ENCODE measurements around the gene BMPR1A.

DNA sequence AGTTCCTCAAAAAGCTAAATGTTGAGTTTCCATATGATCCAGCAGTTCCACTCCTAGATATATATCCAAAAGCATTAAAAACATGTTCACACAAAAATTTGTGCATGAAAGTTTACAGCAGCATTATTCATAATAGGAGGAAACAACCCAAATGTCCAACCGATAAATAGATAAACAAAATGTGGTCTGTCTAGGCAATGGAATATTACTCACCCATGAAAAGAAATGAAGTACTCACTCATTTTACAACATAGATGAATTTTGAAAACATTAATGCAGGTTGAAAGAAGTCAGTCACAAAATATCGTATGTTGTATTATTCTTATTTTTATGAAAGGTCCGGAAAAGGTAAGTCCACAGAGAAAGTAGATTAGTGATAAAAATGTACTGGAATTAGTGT is 34.0 kb downstream of the BMPR1A start:
- TF ChIP-seq ZC3H10 (CRISPR knock-in tag; IDR thresholded peaks at IDR 0.05): no peak
- TF ChIP-seq, protein P1, sequence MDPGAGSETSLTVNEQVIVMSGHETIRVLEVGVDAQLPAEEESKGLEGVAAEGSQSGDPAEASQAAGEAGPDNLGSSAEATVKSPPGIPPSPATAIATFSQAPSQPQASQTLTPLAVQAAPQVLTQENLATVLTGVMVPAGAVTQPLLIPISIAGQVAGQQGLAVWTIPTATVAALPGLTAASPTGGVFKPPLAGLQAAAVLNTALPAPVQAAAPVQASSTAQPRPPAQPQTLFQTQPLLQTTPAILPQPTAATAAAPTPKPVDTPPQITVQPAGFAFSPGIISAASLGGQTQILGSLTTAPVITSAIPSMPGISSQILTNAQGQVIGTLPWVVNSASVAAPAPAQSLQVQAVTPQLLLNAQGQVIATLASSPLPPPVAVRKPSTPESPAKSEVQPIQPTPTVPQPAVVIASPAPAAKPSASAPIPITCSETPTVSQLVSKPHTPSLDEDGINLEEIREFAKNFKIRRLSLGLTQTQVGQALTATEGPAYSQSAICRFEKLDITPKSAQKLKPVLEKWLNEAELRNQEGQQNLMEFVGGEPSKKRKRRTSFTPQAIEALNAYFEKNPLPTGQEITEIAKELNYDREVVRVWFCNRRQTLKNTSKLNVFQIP (CRISPR knock-in tag; IDR thresholded peaks at IDR 0.05; ENCODE audit: borderline replicate concordance, low read depth): no peak
- TF ChIP-seq ISL1 (CRISPR knock-in tag; IDR thresholded peaks at IDR 0.05): no peak
- TF ChIP-seq, protein P2, sequence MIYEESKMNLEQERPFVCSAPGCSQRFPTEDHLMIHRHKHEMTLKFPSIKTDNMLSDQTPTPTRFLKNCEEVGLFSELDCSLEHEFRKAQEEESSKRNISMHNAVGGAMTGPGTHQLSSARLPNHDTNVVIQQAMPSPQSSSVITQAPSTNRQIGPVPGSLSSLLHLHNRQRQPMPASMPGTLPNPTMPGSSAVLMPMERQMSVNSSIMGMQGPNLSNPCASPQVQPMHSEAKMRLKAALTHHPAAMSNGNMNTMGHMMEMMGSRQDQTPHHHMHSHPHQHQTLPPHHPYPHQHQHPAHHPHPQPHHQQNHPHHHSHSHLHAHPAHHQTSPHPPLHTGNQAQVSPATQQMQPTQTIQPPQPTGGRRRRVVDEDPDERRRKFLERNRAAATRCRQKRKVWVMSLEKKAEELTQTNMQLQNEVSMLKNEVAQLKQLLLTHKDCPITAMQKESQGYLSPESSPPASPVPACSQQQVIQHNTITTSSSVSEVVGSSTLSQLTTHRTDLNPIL (CRISPR knock-in tag; IDR thresholded peaks at IDR 0.05; ENCODE audit: low read depth): no peak
- TF ChIP-seq, protein P3, sequence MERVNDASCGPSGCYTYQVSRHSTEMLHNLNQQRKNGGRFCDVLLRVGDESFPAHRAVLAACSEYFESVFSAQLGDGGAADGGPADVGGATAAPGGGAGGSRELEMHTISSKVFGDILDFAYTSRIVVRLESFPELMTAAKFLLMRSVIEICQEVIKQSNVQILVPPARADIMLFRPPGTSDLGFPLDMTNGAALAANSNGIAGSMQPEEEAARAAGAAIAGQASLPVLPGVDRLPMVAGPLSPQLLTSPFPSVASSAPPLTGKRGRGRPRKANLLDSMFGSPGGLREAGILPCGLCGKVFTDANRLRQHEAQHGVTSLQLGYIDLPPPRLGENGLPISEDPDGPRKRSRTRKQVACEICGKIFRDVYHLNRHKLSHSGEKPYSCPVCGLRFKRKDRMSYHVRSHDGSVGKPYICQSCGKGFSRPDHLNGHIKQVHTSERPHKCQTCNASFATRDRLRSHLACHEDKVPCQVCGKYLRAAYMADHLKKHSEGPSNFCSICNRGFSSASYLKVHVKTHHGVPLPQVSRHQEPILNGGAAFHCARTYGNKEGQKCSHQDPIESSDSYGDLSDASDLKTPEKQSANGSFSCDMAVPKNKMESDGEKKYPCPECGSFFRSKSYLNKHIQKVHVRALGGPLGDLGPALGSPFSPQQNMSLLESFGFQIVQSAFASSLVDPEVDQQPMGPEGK (CRISPR knock-in tag; IDR thresholded peaks at IDR 0.05; ENCODE audit: borderline replicate concordance): no peak

Data from SK-N-SH treated with all-trans-retinoic acid at 6 μM for 48 hours (cell line).